Measurements from ENCODE around the gene RPL37A.

RPL37A gene

GRCh38 chr2:216549926-216550690, 51.5 kb downstream of the RPL37A start:
- TF ChIP-seq TEAD4 (IDR thresholded peaks at IDR 0.05) (no peak), ZBTB7A (IDR thresholded peaks at IDR 0.05; ENCODE audit: low read depth) (no peak), REST (IDR thresholded peaks at IDR 0.05; ENCODE audit: low read depth) (no peak), CREB1 (IDR thresholded peaks at IDR 0.05; ENCODE audit: low read depth) (no peak), USF1 (IDR thresholded peaks at IDR 0.05) (no peak), NFIC (IDR thresholded peaks at IDR 0.05) (no peak), CEBPB (IDR thresholded peaks at IDR 0.05) (no peak)

GRCh38 chr2:216551234-216552068, 52.8 kb downstream of the RPL37A start:
- TF ChIP-seq REST (IDR thresholded peaks at IDR 0.05; ENCODE audit: low read depth) (no peak), TCF12 (IDR thresholded peaks at IDR 0.05; ENCODE audit: low read depth) (0 out of 2 replicates have a peak, but pooled peaks have one; percentile 33), NFIC (IDR thresholded peaks at IDR 0.05) (peak; percentile 78), EP300 (IDR thresholded peaks at IDR 0.05; ENCODE audit: borderline replicate concordance) (peak; percentile 17; the same call in 1 of the 2 replicates)

- TF ChIP-seq MAX (IDR thresholded peaks at IDR 0.05) = no peak
- no peak for TF ChIP-seq YY1 (IDR thresholded peaks at IDR 0.05; ENCODE audit: low read depth)
- TF ChIP-seq CEBPB (IDR thresholded peaks at IDR 0.05) = no peak
- no peak for TF ChIP-seq USF1 (IDR thresholded peaks at IDR 0.05)
- TF ChIP-seq FOXM1 (IDR thresholded peaks at IDR 0.05; ENCODE audit: borderline replicate concordance, low read depth) = no peak
- TF ChIP-seq TCF12 (IDR thresholded peaks at IDR 0.05; ENCODE audit: low read depth) = no peak
- TF ChIP-seq REST (IDR thresholded peaks at IDR 0.05; ENCODE audit: low read depth) = no peak
- no peak for TF ChIP-seq TEAD4 (IDR thresholded peaks at IDR 0.05)
Measured at GRCh38 chr2:216553093-216553478, 54.4 kb downstream of the RPL37A start.

All from Ishikawa (cell line).